ENCODE results near the gene CHIT1. TPM values are rescaled to one million over a fixed set of nuclear protein-coding genes. Genes with fewer than 3 reads are reported as not detected.

CHIT1 gene
- total and polyA plus RNA-seq, 2 of the 13 experiments (the other 11 are each of a cell fraction or from before 2014, with no cell fraction given), result not detected

DNA sequence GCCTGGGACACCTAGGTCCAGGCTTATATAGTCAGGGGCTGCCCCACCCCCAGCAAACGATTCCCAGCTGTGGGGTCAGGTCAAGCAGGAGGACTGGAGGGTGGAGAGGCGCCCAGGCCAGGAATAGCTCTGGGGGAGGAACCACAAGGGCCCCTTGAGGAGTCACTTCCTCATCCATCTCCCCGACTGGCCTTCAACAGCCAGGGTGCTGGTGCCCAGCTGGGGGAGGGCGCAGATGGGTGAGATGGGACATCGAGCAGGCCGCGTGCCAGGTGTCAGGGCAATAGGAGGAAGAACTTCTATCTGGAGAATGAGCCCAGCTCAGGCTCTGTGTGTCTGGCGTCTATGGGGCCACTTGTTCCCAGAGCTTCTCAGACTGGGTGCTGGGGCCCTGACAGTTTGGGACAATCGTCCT is 53.6 kb downstream of the CHIT1 start (continued):
- TF ChIP-seq, protein P1, sequence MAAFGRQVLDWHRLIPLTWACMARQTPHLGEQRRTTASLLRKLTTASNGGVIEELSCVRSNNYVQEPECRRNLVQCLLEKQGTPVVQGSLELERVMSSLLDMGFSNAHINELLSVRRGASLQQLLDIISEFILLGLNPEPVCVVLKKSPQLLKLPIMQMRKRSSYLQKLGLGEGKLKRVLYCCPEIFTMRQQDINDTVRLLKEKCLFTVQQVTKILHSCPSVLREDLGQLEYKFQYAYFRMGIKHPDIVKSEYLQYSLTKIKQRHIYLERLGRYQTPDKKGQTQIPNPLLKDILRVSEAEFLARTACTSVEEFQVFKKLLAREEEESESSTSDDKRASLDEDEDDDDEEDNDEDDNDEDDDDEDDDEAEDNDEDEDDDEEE (CRISPR knock-in tag; IDR thresholded peaks at IDR 0.05), result no peak
- TF ChIP-seq CENPT (CRISPR knock-in tag; IDR thresholded peaks at IDR 0.05; ENCODE audit: low read depth), result no peak
- TF ChIP-seq, protein P2, sequence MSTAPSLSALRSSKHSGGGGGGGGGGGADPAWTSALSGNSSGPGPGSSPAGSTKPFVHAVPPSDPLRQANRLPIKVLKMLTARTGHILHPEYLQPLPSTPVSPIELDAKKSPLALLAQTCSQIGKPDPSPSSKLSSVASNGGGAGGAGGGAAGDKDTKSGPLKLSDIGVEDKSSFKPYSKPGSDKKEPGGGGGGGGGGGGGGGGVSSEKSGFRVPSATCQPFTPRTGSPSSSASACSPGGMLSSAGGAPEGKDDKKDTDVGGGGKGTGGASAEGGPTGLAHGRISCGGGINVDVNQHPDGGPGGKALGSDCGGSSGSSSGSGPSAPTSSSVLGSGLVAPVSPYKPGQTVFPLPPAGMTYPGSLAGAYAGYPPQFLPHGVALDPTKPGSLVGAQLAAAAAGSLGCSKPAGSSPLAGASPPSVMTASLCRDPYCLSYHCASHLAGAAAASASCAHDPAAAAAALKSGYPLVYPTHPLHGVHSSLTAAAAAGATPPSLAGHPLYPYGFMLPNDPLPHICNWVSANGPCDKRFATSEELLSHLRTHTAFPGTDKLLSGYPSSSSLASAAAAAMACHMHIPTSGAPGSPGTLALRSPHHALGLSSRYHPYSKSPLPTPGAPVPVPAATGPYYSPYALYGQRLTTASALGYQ (CRISPR knock-in tag; IDR thresholded peaks at IDR 0.05), result no peak

DNA sequence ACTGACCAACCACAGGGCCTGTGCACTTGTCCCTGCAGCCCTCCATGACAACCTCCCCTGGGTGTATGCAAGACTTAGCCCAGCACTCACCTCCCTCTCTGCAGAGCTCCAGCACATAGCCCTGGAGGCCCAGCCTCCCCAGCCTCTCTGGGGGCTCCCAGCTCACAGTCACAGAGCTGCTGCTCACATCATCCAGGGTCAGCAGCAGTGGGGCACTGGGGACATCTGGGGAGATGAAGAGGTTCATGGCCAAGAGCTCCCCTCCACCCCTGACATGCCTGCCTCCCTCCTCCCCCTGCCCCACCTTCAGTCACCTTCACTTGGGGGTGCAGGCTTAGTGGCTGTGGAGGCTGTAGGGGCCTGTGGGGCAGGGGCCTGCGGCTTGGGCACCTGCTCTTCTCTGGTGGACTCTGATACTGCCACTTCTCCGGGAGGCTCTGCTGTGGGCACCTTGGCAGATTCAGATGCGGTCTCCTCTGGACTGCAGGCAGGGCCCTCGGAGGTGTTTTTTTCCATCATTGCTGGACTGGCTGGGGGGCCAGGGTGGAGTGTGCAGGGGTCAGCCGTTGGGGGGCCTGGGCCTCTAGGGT is 54.1 kb downstream of the CHIT1 start, which contains the start of gene MYBPH:
TSS of gene MYBPH (minus strand) at position 590 of the 590 bp plus-strand sequence. CDS start at position 519, 71 bp downstream.
- POLR2A ChIA-PET, result no interaction called here
- no TSS peak for BruUV-seq (replicated peaks)
- H3K4me1 ChIP-seq (ENCODE audit: insufficient read depth, low read length), result peaks cover 20% of the 10 kb centered on the region
- TF ChIP-seq NCOR1 (IDR thresholded peaks at IDR 0.05; ENCODE audit: borderline replicate concordance, low read length), result no peak
- no peak for TF ChIP-seq EZH2 (conservative IDR thresholded peaks at IDR 0.05; ENCODE audit: low read depth, low read length)
- no peak for TF ChIP-seq GABPA (IDR thresholded peaks at IDR 0.05; ENCODE audit: low read depth, low read length)
- TF ChIP-seq GABPA (CRISPR knock-in tag; IDR thresholded peaks at IDR 0.05; ENCODE audit: low read depth), result no peak
- TF ChIP-seq GATAD2A (CRISPR knock-in tag; IDR thresholded peaks at IDR 0.05), result no peak
- TF ChIP-seq TCF7L2 (IDR thresholded peaks at IDR 0.05; ENCODE audit: low read depth, low read length), result no peak
- TF ChIP-seq ZBTB3 (CRISPR knock-in tag; IDR thresholded peaks at IDR 0.05; ENCODE audit: borderline replicate concordance, low read depth), result no peak
- TF ChIP-seq, protein P3, sequence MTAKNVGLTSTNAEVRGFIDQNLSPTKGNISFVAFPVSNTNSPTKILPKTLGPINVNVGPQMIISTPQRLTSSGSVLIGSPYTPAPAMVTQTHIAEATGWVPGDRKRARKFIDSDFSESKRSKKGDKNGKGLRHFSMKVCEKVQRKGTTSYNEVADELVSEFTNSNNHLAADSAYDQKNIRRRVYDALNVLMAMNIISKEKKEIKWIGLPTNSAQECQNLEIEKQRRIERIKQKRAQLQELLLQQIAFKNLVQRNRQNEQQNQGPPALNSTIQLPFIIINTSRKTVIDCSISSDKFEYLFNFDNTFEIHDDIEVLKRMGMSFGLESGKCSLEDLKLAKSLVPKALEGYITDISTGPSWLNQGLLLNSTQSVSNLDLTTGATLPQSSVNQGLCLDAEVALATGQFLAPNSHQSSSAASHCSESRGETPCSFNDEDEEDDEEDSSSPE (CRISPR knock-in tag; IDR thresholded peaks at IDR 0.05), result no peak
- no peak for TF ChIP-seq ZNF225 (CRISPR knock-in tag; IDR thresholded peaks at IDR 0.05)
- no peak for TF ChIP-seq RFX5 (IDR thresholded peaks at IDR 0.05; ENCODE audit: low read depth, low read length)
- no peak for TF ChIP-seq ZBTB20 (CRISPR knock-in tag; IDR thresholded peaks at IDR 0.05; ENCODE audit: borderline replicate concordance, low read depth)
- TF ChIP-seq, protein P4, sequence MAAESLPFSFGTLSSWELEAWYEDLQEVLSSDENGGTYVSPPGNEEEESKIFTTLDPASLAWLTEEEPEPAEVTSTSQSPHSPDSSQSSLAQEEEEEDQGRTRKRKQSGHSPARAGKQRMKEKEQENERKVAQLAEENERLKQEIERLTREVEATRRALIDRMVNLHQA (CRISPR knock-in tag; IDR thresholded peaks at IDR 0.05), result no peak
- no peak for TF ChIP-seq ZNF841 (CRISPR knock-in tag; IDR thresholded peaks at IDR 0.05; ENCODE audit: borderline replicate concordance)
- TF ChIP-seq AKAP8 (CRISPR knock-in tag; IDR thresholded peaks at IDR 0.05), result no peak
- TF ChIP-seq, protein P5, sequence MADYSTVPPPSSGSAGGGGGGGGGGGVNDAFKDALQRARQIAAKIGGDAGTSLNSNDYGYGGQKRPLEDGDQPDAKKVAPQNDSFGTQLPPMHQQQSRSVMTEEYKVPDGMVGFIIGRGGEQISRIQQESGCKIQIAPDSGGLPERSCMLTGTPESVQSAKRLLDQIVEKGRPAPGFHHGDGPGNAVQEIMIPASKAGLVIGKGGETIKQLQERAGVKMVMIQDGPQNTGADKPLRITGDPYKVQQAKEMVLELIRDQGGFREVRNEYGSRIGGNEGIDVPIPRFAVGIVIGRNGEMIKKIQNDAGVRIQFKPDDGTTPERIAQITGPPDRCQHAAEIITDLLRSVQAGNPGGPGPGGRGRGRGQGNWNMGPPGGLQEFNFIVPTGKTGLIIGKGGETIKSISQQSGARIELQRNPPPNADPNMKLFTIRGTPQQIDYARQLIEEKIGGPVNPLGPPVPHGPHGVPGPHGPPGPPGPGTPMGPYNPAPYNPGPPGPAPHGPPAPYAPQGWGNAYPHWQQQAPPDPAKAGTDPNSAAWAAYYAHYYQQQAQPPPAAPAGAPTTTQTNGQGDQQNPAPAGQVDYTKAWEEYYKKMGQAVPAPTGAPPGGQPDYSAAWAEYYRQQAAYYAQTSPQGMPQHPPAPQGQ (CRISPR knock-in tag; IDR thresholded peaks at IDR 0.05; ENCODE audit: borderline replicate concordance), result no peak
- no peak for TF ChIP-seq DMAP1 (CRISPR knock-in tag; IDR thresholded peaks at IDR 0.05)

More for the DNA sequence above, 54.1 kb downstream of the CHIT1 start, which contains the start of gene MYBPH:
- WGBS (ENCODE audit: low lambda C conversion rate), result 29% methylated on average over 2 of the region's 5 CpGs
- no peak for DNase-seq (ENCODE audit: low spot score)
- H3K9ac ChIP-seq (ENCODE audit: insufficient read depth, low read depth, low read length), result no peak within 1 kb of the TSS
- H2AFZ ChIP-seq (ENCODE audit: low read length), result no peak within 1 kb of the TSS
- no peak for ATAC-seq
- H3K27me3 ChIP-seq (ENCODE audit: control insufficient read depth in 1 of 2, insufficient read depth in 2 of 2, low read length in 2 of 2), result peaks cover 2 to 6% of the 10 kb centered on the region in 2 experiments; a peak in 3 of 5 replicates
- no peak within 1 kb of the TSS for H3K4me2 ChIP-seq (ENCODE audit: low read depth, low read length)
- H3K36me3 ChIP-seq (replicated peaks in 1 of 2; ENCODE audit: control insufficient read depth in 1 of 2, insufficient read depth in 2 of 2, low read length in 2 of 2), result no peaks in the 10 kb centered on the region
- 0 out of 2 replicates have a peak, but pooled peaks cover 4% of the 10 kb centered on the region for H4K20me1 ChIP-seq (ENCODE audit: insufficient read depth, low read length)
- intact Hi-C loops (cut with micrococcal nuclease; ENCODE audit: unreplicated experiment), result no loop called here
- in situ Hi-C loops (cut with HindIII; ENCODE audit: extremely low pct_ligation_motif_present, low pct_unique_long_range_greater_than_20kb), result no loop called here
- CTCF ChIA-PET (ENCODE audit: low intra/inter-chr PET ratio, low total read pairs), result no interaction called here
- no peak within 1 kb of the TSS for H3K4me3 ChIP-seq (replicated peaks in 1 of 3; ENCODE audit: insufficient read depth in 1 of 3, low read depth in 2 of 3, low read length in 3 of 3)
- H3K9me3 ChIP-seq (ENCODE audit: low read length), result no peaks in the 10 kb centered on the region
- no peak for FAIRE-seq
- H3K27ac ChIP-seq (ENCODE audit: extremely low read length, insufficient read depth, low read length), result no peak within 1 kb of the TSS
- no peaks in the 10 kb centered on the region for H3K79me2 ChIP-seq (ENCODE audit: insufficient read depth, low read length)

Data from HepG2 (cell line).